ENCODE measurements around the gene TC2N.

DNA sequence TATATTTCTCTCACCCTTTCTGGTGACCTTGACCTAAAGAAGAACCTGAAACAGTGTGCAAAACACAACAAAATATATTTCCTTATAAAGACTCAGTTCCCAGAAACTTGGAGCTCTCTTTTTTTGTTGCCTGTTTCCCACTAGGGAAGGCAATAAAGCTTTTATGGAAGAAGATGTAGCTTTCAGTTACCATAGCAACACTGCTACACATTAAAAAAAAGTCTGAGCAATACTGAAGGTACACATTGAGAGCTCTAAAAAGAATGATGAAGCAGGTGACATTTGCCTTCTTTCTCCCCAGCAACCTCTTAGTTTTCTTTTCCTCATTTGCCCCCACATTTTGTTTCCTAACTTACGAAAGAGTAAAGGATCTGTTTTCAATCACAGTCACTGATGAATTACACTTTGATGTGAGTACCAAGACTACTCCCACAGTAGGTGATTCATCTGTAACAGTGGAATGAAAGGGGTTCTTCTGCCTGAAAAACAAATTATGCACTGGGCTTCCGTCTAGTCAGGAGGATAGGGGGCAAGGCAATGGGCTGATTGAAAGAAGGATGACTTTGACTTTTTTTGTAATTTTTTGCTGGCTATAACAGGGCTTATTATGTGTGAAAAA, 134.4 kb downstream of the TC2N start:
- TF ChIP-seq, protein P1, sequence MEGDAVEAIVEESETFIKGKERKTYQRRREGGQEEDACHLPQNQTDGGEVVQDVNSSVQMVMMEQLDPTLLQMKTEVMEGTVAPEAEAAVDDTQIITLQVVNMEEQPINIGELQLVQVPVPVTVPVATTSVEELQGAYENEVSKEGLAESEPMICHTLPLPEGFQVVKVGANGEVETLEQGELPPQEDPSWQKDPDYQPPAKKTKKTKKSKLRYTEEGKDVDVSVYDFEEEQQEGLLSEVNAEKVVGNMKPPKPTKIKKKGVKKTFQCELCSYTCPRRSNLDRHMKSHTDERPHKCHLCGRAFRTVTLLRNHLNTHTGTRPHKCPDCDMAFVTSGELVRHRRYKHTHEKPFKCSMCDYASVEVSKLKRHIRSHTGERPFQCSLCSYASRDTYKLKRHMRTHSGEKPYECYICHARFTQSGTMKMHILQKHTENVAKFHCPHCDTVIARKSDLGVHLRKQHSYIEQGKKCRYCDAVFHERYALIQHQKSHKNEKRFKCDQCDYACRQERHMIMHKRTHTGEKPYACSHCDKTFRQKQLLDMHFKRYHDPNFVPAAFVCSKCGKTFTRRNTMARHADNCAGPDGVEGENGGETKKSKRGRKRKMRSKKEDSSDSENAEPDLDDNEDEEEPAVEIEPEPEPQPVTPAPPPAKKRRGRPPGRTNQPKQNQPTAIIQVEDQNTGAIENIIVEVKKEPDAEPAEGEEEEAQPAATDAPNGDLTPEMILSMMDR (conservative IDR thresholded peaks at IDR 0.05): no peak
- no peak for TF ChIP-seq ZFX (IDR thresholded peaks at IDR 0.05)

All from C4-2B (cell line).